Suprapubic skin (tissue), 4 donors: ENCODE measurements around the gene PLEKHD1. TPM values are rescaled to one million over a fixed set of nuclear protein-coding genes. Genes with fewer than 3 reads are reported as not detected.

Experiments used
- DNase-seq, 2 donors: peaks; one replicate each; pipeline ENCODE4 v3.0.0-alpha.2; 2019; ENCODE audit warnings: low spot score in 2 of 2
- H3K27ac ChIP-seq: fragments of 200-600 bp; sonication (generic); one replicate; pipeline ENCODE4 v1.5.1; 2019
- H3K27me3 ChIP-seq: fragments of 200-600 bp; sonication (generic); one replicate; pipeline ENCODE4 v1.5.1; 2019
- H3K36me3 ChIP-seq: fragments of 200-600 bp; sonication (generic); one replicate; pipeline ENCODE4 v1.5.1; 2019
- H3K4me1 ChIP-seq: fragments of 200-600 bp; sonication (generic); one replicate; pipeline ENCODE4 v1.5.1; 2019
- H3K4me3 ChIP-seq: fragments of 200-600 bp; sonication (generic); one replicate; pipeline ENCODE4 v1.5.1; 2019; ENCODE audit warnings: mild to moderate bottlenecking
- H3K9me3 ChIP-seq: fragments of 200-600 bp; sonication (generic); one replicate; pipeline ENCODE4 v1.5.1; 2019
- EP300 ChIP-seq: sonication (generic); formaldehyde crosslinking; IDR thresholded peaks from one replicate; pipeline ENCODE4 v1.6.1; 2017; ENCODE audit warnings: antibody characterized with exemption
- POLR2A ChIP-seq, 2 donors: fragments of 450-650 bp; IDR thresholded peaks; one replicate each; pipeline ENCODE4 v1.6.1; 2017; ENCODE audit warnings: antibody characterized with exemption in 2 of 2, mild to moderate bottlenecking in 2 of 2, moderate library complexity in 2 of 2
- POLR2AphosphoS5 ChIP-seq, 3 donors: sonication (generic); formaldehyde crosslinking; IDR thresholded peaks; one replicate each; pipeline ENCODE4 v1.6.1; 2017; ENCODE audit warnings: antibody characterized with exemption in 3 of 3
- WGBS: methylation state at CpG from one replicate; pipeline ENCODE4 v1.1.5; 2018; 5-methylcytosine and 5-hydroxymethylcytosine counted together
- total RNA-seq, 4 donors: library from RNA; depleted of rRNA; stranded (reverse); fragments of >200 nt; gene quantifications; one replicate each; pipeline ENCODE4 v1.1.0, GENCODE V29; 2016
- TF ChIP-seq, protein P1 (sequence below), 2 donors: fragments of 200-600 bp in 1 of 2; fragments of 450-650 bp in 1 of 2; sonication (generic) in 1 of 2; IDR thresholded peaks; one replicate each; pipeline ENCODE4 v1.5.1; 2016 to 2019; ENCODE audit warnings: antibody characterized with exemption in 2 of 2, mild to moderate bottlenecking in 1 of 2, moderate library complexity in 1 of 2

PLEKHD1 gene
- total RNA-seq, 4 donors from 2014 or later = 1.2 to 3.5 (median 2.3) TPM

- no peaks in the 10 kb centered on the region for H3K9me3 ChIP-seq
- no peak overlapping the region for H3K4me3 ChIP-seq
- no peak overlapping the region for H3K27ac ChIP-seq
- WGBS = 76% methylated on average over 2 of the region's 2 CpGs
- H3K36me3 ChIP-seq = peaks cover 22% of the 10 kb centered on the region
- TF ChIP-seq POLR2A (IDR thresholded peaks at IDR 0.05) (no peak), POLR2AphosphoS5 (IDR thresholded peaks at IDR 0.05) (no peak), EP300 (no peak)
- TF ChIP-seq, protein P1, sequence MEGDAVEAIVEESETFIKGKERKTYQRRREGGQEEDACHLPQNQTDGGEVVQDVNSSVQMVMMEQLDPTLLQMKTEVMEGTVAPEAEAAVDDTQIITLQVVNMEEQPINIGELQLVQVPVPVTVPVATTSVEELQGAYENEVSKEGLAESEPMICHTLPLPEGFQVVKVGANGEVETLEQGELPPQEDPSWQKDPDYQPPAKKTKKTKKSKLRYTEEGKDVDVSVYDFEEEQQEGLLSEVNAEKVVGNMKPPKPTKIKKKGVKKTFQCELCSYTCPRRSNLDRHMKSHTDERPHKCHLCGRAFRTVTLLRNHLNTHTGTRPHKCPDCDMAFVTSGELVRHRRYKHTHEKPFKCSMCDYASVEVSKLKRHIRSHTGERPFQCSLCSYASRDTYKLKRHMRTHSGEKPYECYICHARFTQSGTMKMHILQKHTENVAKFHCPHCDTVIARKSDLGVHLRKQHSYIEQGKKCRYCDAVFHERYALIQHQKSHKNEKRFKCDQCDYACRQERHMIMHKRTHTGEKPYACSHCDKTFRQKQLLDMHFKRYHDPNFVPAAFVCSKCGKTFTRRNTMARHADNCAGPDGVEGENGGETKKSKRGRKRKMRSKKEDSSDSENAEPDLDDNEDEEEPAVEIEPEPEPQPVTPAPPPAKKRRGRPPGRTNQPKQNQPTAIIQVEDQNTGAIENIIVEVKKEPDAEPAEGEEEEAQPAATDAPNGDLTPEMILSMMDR (IDR thresholded peaks at IDR 0.05) = no peak
- H3K27me3 ChIP-seq = no peaks in the 10 kb centered on the region
- no peak for DNase-seq
- H3K4me1 ChIP-seq = no peaks in the 10 kb centered on the region
Measured at GRCh38 chr14:69451941-69452340, 32.6 kb upstream of the PLEKHD1 start.

GRCh38 chr14:69458350-69458749, 26.2 kb upstream of the PLEKHD1 start:
- 79% methylated on average over 11 of the region's 11 CpGs for WGBS
- Histone ChIP-seq H3K9me3 (no peaks in the 10 kb centered on the region), H3K4me3 (no peak overlapping the region), H3K36me3 (peaks cover 49% of the 10 kb centered on the region), H3K27me3 (no peaks in the 10 kb centered on the region), H3K4me1 (no peaks in the 10 kb centered on the region), H3K27ac (no peak overlapping the region)
- TF ChIP-seq POLR2A (IDR thresholded peaks at IDR 0.05) = no peak
- TF ChIP-seq POLR2AphosphoS5 (IDR thresholded peaks at IDR 0.05) = no peak
- no peak for TF ChIP-seq EP300
- TF ChIP-seq, protein P1 (IDR thresholded peaks at IDR 0.05) = no peak
- DNase-seq = no peak

- Histone ChIP-seq H3K36me3 (peaks cover 44% of the 10 kb centered on the region), H3K27me3 (no peaks in the 10 kb centered on the region)
- TF ChIP-seq POLR2A (IDR thresholded peaks at IDR 0.05) (no peak), EP300 (no peak), POLR2AphosphoS5 (IDR thresholded peaks at IDR 0.05) (no peak)
- TF ChIP-seq, protein P1 (IDR thresholded peaks at IDR 0.05) = no peak
Measured at GRCh38 chr14:69459122-69459521, 25.4 kb upstream of the PLEKHD1 start.

GRCh38 chr14:69460093-69460701, 24.3 kb upstream of the PLEKHD1 start:
- Histone ChIP-seq H3K36me3 (peaks cover 43% of the 10 kb centered on the region), H3K9me3 (no peaks in the 10 kb centered on the region), H3K27ac (no peak overlapping the region), H3K27me3 (no peaks in the 10 kb centered on the region), H3K4me3 (no peak overlapping the region), H3K4me1 (no peaks in the 10 kb centered on the region)
- no peak for TF ChIP-seq POLR2AphosphoS5 (IDR thresholded peaks at IDR 0.05)
- TF ChIP-seq, protein P1 (IDR thresholded peaks at IDR 0.05) = peak; percentile 56 to 78
- DNase-seq = no peak
- WGBS = 28% methylated on average over 4 of the region's 4 CpGs

More at GRCh38 chr14:69459122-69459521, 25.4 kb upstream of the PLEKHD1 start:
- Histone ChIP-seq H3K4me1 (no peaks in the 10 kb centered on the region), H3K27ac (no peak overlapping the region), H3K9me3 (no peaks in the 10 kb centered on the region), H3K4me3 (no peak overlapping the region)
- WGBS = 46% methylated on average over 1 of the region's 1 CpG
- no peak for DNase-seq

- H3K4me3 ChIP-seq = no peak overlapping the region
- no peak for DNase-seq
- no peaks in the 10 kb centered on the region for H3K4me1 ChIP-seq
- TF ChIP-seq EP300 (no peak), POLR2AphosphoS5 (IDR thresholded peaks at IDR 0.05) (no peak), POLR2A (IDR thresholded peaks at IDR 0.05) (no peak)
- TF ChIP-seq, protein P1 (IDR thresholded peaks at IDR 0.05) = no peak
- H3K27ac ChIP-seq = no peak overlapping the region
- H3K9me3 ChIP-seq = no peaks in the 10 kb centered on the region
- H3K36me3 ChIP-seq = peaks cover 7% of the 10 kb centered on the region
- no peaks in the 10 kb centered on the region for H3K27me3 ChIP-seq
Measured at GRCh38 chr14:69464379-69464778, 20.1 kb upstream of the PLEKHD1 start.
